ENCODE data around the gene RCSD1. TPM values are rescaled to one million over a fixed set of nuclear protein-coding genes. Genes with fewer than 3 reads are reported as not detected.

The RCSD1 gene
- total and polyA plus RNA-seq, 10 of the 15 experiments (the other 5 are each of a cell fraction or from before 2014, with no cell fraction given): 11.4 to 78.3 (median 71.6) TPM

DNA sequence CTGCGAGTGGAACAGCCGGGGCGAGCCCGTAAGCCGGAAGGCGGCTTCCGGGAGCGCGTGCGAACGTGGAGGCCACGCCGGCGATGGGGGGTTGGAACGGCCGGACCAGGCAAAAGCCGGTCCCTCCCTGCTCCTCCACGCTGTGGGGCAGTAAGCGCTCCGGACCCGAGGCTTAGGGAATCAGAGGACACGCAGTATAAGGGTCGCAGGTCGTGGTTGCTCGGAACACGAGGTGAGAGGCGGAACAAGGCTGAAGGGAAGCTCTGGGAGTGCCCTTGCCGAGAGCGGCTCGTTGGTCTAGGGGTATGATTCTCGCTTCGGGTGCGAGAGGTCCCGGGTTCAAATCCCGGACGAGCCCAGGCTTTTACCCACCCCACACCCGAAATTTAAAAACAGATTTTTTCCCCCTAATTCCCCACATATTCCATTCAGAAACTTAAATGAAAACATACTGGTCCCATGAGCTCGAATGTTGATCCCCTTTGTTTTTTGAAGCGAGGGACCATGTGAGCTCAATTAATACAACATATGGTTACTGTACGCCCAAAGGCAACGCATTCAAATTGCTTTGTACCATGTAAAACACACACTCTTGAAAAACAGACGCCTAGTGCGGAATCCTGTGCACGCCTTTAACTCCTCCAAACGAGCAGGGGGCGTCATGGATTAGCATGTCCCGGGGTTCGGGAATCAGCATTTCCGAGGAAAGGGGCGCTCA is 84.6 kb downstream of the RCSD1 start (continued):
- no peak for TF ChIP-seq ESRRA (IDR thresholded peaks at IDR 0.05; ENCODE audit: low read length)
- peak; percentile 87 for TF ChIP-seq MXI1 (IDR thresholded peaks at IDR 0.05; ENCODE audit: low read depth, low read length)
- TF ChIP-seq STAT1 (conservative IDR thresholded peaks at IDR 0.05): peak; percentile 93
- TF ChIP-seq, protein P1, sequence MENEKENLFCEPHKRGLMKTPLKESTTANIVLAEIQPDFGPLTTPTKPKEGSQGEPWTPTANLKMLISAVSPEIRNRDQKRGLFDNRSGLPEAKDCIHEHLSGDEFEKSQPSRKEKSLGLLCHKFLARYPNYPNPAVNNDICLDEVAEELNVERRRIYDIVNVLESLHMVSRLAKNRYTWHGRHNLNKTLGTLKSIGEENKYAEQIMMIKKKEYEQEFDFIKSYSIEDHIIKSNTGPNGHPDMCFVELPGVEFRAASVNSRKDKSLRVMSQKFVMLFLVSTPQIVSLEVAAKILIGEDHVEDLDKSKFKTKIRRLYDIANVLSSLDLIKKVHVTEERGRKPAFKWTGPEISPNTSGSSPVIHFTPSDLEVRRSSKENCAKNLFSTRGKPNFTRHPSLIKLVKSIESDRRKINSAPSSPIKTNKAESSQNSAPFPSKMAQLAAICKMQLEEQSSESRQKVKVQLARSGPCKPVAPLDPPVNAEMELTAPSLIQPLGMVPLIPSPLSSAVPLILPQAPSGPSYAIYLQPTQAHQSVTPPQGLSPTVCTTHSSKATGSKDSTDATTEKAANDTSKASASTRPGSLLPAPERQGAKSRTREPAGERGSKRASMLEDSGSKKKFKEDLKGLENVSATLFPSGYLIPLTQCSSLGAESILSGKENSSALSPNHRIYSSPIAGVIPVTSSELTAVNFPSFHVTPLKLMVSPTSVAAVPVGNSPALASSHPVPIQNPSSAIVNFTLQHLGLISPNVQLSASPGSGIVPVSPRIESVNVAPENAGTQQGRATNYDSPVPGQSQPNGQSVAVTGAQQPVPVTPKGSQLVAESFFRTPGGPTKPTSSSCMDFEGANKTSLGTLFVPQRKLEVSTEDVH (IDR thresholded peaks at IDR 0.05; ENCODE audit: low read depth, partially characterized antibody): peak; percentile 70
- TF ChIP-seq FOS (IDR thresholded peaks at IDR 0.05; ENCODE audit: borderline replicate concordance, extremely low read depth, insufficient read length): peak; percentile 1
- TF ChIP-seq RUNX3 (IDR thresholded peaks at IDR 0.05; ENCODE audit: low read length): peak; percentile 66
- TF ChIP-seq BCL11A (IDR thresholded peaks at IDR 0.05; ENCODE audit: low read depth, low read length): no peak; the same call in 1 of the 2 replicates
- peak; percentile 91 for TF ChIP-seq IKZF1 (conservative IDR thresholded peaks at IDR 0.05)
- TF ChIP-seq SRF (IDR thresholded peaks at IDR 0.05; ENCODE audit: low read depth in 2 of 2, low read length in 2 of 2): 0 out of 4 replicates have a peak, but pooled peaks of 1 of the 2 experiments have one; percentile 33
- peak; percentile 58 for TF ChIP-seq YY1 (IDR thresholded peaks at IDR 0.05; ENCODE audit: low read depth, low read length)
- no peak for TF ChIP-seq ATF3 (IDR thresholded peaks at IDR 0.05; ENCODE audit: borderline replicate concordance, extremely low read depth, low read depth, low read length)
- TF ChIP-seq PML (IDR thresholded peaks at IDR 0.05; ENCODE audit: low read length): peak; percentile 71; the same call in 1 of the 2 replicates
- TF ChIP-seq SMARCA5 (IDR thresholded peaks at IDR 0.05): peak; percentile 95
- peak; percentile 78 for TF ChIP-seq ZNF687 (IDR thresholded peaks at IDR 0.05)
- no peak; the same call in 1 of the 2 replicates for TF ChIP-seq HCFC1 (IDR thresholded peaks at IDR 0.05; ENCODE audit: low read length)
- TF ChIP-seq ZSCAN29 (IDR thresholded peaks at IDR 0.05): peak; percentile 95
- TF ChIP-seq CHD4 (IDR thresholded peaks at IDR 0.05): 0 out of 2 replicates have a peak, but pooled peaks have one; percentile 77
- 0 out of 2 replicates have a peak, but pooled peaks have one; percentile 32 for TF ChIP-seq PAX5 (IDR thresholded peaks at IDR 0.05; ENCODE audit: borderline replicate concordance, low read depth, low read length)
- TF ChIP-seq HSF1 (IDR thresholded peaks at IDR 0.05; ENCODE audit: low read depth, low read length): no peak
- no peak; the same call in 1 of the 2 replicates for TF ChIP-seq BRCA1 (IDR thresholded peaks at IDR 0.05; ENCODE audit: low read depth, low read length)

Data from GM12878 (cell line).